ENCODE data around the gene CDK10.

The CDK10 gene

GRCh38 chr16:89732142-89732917 lies 45.8 kb downstream of the CDK10 start:
- no peak for DNase-seq (ENCODE audit: low read depth in 2 of 2, low spot score in 1 of 2)

- no peak for DNase-seq (ENCODE audit: low read depth in 2 of 2, low spot score in 1 of 2)
Measured at GRCh38 chr16:89732918-89733242, 46.4 kb downstream of the CDK10 start.

- DNase-seq (ENCODE audit: low read depth in 2 of 2, low spot score in 1 of 2): no peak
Measured at GRCh38 chr16:89733322-89733721, 46.8 kb downstream of the CDK10 start.

GRCh38 chr16:89733792-89734191 lies 47.3 kb downstream of the CDK10 start:
- DNase-seq (ENCODE audit: low read depth in 2 of 2, low spot score in 1 of 2): no peak

GRCh38 chr16:89736554-89736953 lies 50.1 kb downstream of the CDK10 start:
- DNase-seq (ENCODE audit: low read depth in 2 of 2, low spot score in 1 of 2): no peak

- DNase-seq (ENCODE audit: low read depth in 2 of 2, low spot score in 1 of 2): no peak
Measured at GRCh38 chr16:89737341-89738071, 51.0 kb downstream of the CDK10 start.

- no peak for DNase-seq (ENCODE audit: low read depth in 2 of 2, low spot score in 1 of 2)
Measured at GRCh38 chr16:89738072-89738377, 51.5 kb downstream of the CDK10 start.

- DNase-seq (ENCODE audit: low read depth in 2 of 2, low spot score in 1 of 2): no peak
Measured at GRCh38 chr16:89738538-89739317, 52.2 kb downstream of the CDK10 start.

GRCh38 chr16:89739383-89739782 lies 52.9 kb downstream of the CDK10 start:
- DNase-seq (ENCODE audit: low read depth in 2 of 2, low spot score in 1 of 2): no peak

- DNase-seq (ENCODE audit: low read depth in 2 of 2, low spot score in 1 of 2): no peak
Measured at GRCh38 chr16:89741342-89742014, 55.0 kb downstream of the CDK10 start.

GRCh38 chr16:89742948-89743347 lies 56.5 kb downstream of the CDK10 start:
- no peak for DNase-seq (ENCODE audit: low read depth in 2 of 2, low spot score in 1 of 2)

- no peak for DNase-seq (ENCODE audit: low read depth in 2 of 2, low spot score in 1 of 2)
Measured at GRCh38 chr16:89744813-89745212, 58.3 kb downstream of the CDK10 start.

All from stimulated activated CD8-positive, alpha-beta memory T cell treated with anti-CD3 and anti-CD28 coated beads, Interleukin-4, amount 100 ng/mL, for 4 hours (primary cell).